Measurements from ENCODE around the gene SCYL3.
"Not testable (repeated sequence)": the region's sequence is repeated elsewhere in the genome, so short reads cannot be mapped to it uniquely, and the experiment has no call there.

The SCYL3 gene

GRCh38 chr1:169811418-169812035 lies 82.2 kb downstream of the SCYL3 start:
- not testable (repeated sequence) for DNase-seq

- DNase-seq: no peak
These were observed 84.2 kb downstream of the SCYL3 start for GRCh38 chr1:169809370-169810095.

GRCh38 chr1:169804941-169805340 lies 88.8 kb downstream of the SCYL3 start:
- DNase-seq: no peak

GRCh38 chr1:169802888-169803287 lies 90.8 kb downstream of the SCYL3 start:
- DNase-seq: no peak
